ENCODE data around the gene SLC9B2.

- TF ChIP-seq EZH2 (IDR thresholded peaks at IDR 0.05) = no peak
- no peak for TF ChIP-seq CTCF (IDR thresholded peaks at IDR 0.05)
- TF ChIP-seq EZH2phosphoT487 (IDR thresholded peaks at IDR 0.05) = no peak
These were observed 55.4 kb downstream of the SLC9B2 start for GRCh38 chr4:103021120-103021519.

All from neural progenitor cell (in vitro differentiated cells).